HEK293 (cell line): Measurements from ENCODE around the gene MPC1.

Experiments
- CTCF ChIP-seq: fragments of 450-650 bp; formaldehyde crosslinking; IDR thresholded peaks from 2 replicates; pipeline ENCODE4 v1.5.1; 2016; ENCODE audit warnings: missing biosample characterization, missing genetic modification characterization
- KLF8 ChIP-seq: fragments of 450-650 bp; formaldehyde crosslinking; IDR thresholded peaks from 2 replicates; pipeline ENCODE4 v1.5.1; 2016; ENCODE audit warnings: missing biosample characterization, missing genetic modification characterization
- MZF1 ChIP-seq: fragments of 450-650 bp; formaldehyde crosslinking; IDR thresholded peaks from 2 replicates; pipeline ENCODE4 v1.5.1; 2017; ENCODE audit warnings: missing biosample characterization, missing genetic modification characterization, borderline replicate concordance
- PRDM10 ChIP-seq: fragments of 450-650 bp; formaldehyde crosslinking; IDR thresholded peaks from 2 replicates; pipeline ENCODE4 v1.5.1; 2016; ENCODE audit warnings: missing biosample characterization, missing genetic modification characterization
- ZBTB7A ChIP-seq: fragments of 450-650 bp; formaldehyde crosslinking; IDR thresholded peaks from 2 replicates; pipeline ENCODE4 v1.5.1; 2016; ENCODE audit warnings: low read depth, missing biosample characterization, missing genetic modification characterization
- ZNF157 ChIP-seq: fragments of 450-650 bp; formaldehyde crosslinking; IDR thresholded peaks from 2 replicates; pipeline ENCODE4 v1.5.1; 2016; ENCODE audit warnings: missing biosample characterization, missing genetic modification characterization
- ZNF202 ChIP-seq: fragments of 450-650 bp; formaldehyde crosslinking; IDR thresholded peaks from 2 replicates; pipeline ENCODE4 v1.5.1; 2016; ENCODE audit warnings: missing biosample characterization, missing genetic modification characterization, borderline replicate concordance
- ZNF24 ChIP-seq: fragments of 450-650 bp; formaldehyde crosslinking; IDR thresholded peaks from 2 replicates; pipeline ENCODE4 v1.5.1; 2016; ENCODE audit warnings: missing biosample characterization, missing genetic modification characterization
- ZNF302 ChIP-seq: fragments of 450-650 bp; formaldehyde crosslinking; IDR thresholded peaks from 2 replicates; pipeline ENCODE4 v1.5.1; 2016; ENCODE audit warnings: missing biosample characterization, missing genetic modification characterization, low read depth
- ZNF513 ChIP-seq: fragments of 450-650 bp; IDR thresholded peaks from 2 replicates; pipeline ENCODE4 v1.5.1; 2018; ENCODE audit warnings: missing biosample characterization, missing genetic modification characterization
- ZNF544 ChIP-seq: fragments of 450-650 bp; formaldehyde crosslinking; IDR thresholded peaks from 2 replicates; pipeline ENCODE4 v1.5.0; 2017; ENCODE audit warnings: missing biosample characterization, missing genetic modification characterization
- ZNF596 ChIP-seq: fragments of 450-650 bp; IDR thresholded peaks from 2 replicates; pipeline ENCODE4 v1.5.0; 2018; ENCODE audit warnings: missing biosample characterization, mild to moderate bottlenecking, missing genetic modification characterization, moderate library complexity
- ZNF660 ChIP-seq: fragments of 450-650 bp; IDR thresholded peaks from 2 replicates; pipeline ENCODE4 v1.5.1; 2018; ENCODE audit warnings: missing biosample characterization, mild to moderate bottlenecking, missing genetic modification characterization
- ZNF747 ChIP-seq: fragments of 450-650 bp; formaldehyde crosslinking; IDR thresholded peaks from 2 replicates; pipeline ENCODE4 v1.5.1; 2016; ENCODE audit warnings: missing biosample characterization, missing genetic modification characterization

DNA sequence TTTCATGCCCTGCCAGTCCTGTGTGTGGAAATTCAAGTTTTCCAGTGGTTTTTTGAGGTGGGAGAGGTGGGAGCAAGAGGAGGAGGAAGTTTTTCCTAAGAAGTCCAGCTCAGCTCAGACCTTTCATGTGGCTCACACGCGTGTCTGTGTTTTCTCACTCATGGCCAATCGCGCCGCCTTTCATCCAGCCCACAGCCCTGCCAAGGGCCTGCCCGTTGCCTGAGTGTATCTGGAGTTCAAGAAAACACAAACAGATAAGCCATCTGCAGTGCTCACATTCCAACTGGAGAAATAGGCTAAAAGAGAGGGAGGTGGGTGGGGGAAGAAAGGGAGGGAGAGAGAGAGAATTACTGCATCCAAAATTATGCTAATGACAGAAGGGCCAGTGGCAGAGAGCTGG, 12.6 kb upstream of the MPC1 start:
- no peak for TF ChIP-seq KLF8 (tag by site-specific recombination)
- TF ChIP-seq ZNF660 (tag by site-specific recombination), result no peak
- TF ChIP-seq MZF1 (tag by site-specific recombination), result no peak
- no peak for TF ChIP-seq CTCF (tag by site-specific recombination)
- TF ChIP-seq PRDM10 (tag by site-specific recombination), result no peak
- no peak for TF ChIP-seq ZNF157 (tag by site-specific recombination)
- no peak for TF ChIP-seq ZBTB7A (tag by site-specific recombination)
- TF ChIP-seq ZNF544, result no peak
- TF ChIP-seq ZNF596 (tag by site-specific recombination), result no peak
- no peak for TF ChIP-seq ZNF747 (tag by site-specific recombination)
- TF ChIP-seq ZNF202, result no peak
- TF ChIP-seq ZNF24 (tag by site-specific recombination), result no peak
- TF ChIP-seq ZNF513 (tag by site-specific recombination), result no peak
- TF ChIP-seq ZNF302 (tag by site-specific recombination), result no peak
